ENCODE measurements around the gene LRRK2. TPM values are rescaled to one million over a fixed set of nuclear protein-coding genes. Genes with fewer than 3 reads are reported as not detected.

LRRK2 gene
- total RNA-seq, 1 experiment from 2014 or later: 0.73 TPM

DNA sequence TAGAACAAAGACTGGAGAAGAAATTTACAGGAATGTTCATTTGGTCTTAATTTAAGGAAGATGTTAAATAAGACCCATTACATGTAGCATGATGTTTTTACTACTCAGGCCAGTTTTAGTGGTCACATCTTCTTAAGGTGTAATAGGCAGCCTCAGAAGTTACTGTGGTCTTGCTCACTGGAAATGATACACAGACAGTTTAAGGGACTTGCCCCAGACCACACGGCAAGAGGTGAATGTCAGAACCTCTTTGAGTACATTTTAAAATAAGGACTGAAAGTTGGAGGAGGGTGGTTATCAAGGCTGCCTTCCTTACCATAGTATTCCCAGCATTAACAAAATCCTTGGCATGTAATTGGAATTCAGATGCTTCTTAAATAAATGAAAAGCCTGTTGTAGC lies 37.9 kb downstream of the LRRK2 start:
- Mint-ChIP-seq H3K36me3 (ENCODE audit: insufficient read depth, unreplicated experiment) (no peaks in the 10 kb centered on the region), H3K4me3 (ENCODE audit: low read depth, unreplicated experiment) (no peak overlapping the region), H3K9me3 (ENCODE audit: low read depth, unreplicated experiment) (no peaks in the 10 kb centered on the region), H3K4me1 (ENCODE audit: low read depth, unreplicated experiment) (no peaks in the 10 kb centered on the region), H3K27me3 (ENCODE audit: unreplicated experiment) (no peaks in the 10 kb centered on the region), H3K27ac (ENCODE audit: unreplicated experiment) (no peak overlapping the region)
- TF ChIP-seq, protein P1, sequence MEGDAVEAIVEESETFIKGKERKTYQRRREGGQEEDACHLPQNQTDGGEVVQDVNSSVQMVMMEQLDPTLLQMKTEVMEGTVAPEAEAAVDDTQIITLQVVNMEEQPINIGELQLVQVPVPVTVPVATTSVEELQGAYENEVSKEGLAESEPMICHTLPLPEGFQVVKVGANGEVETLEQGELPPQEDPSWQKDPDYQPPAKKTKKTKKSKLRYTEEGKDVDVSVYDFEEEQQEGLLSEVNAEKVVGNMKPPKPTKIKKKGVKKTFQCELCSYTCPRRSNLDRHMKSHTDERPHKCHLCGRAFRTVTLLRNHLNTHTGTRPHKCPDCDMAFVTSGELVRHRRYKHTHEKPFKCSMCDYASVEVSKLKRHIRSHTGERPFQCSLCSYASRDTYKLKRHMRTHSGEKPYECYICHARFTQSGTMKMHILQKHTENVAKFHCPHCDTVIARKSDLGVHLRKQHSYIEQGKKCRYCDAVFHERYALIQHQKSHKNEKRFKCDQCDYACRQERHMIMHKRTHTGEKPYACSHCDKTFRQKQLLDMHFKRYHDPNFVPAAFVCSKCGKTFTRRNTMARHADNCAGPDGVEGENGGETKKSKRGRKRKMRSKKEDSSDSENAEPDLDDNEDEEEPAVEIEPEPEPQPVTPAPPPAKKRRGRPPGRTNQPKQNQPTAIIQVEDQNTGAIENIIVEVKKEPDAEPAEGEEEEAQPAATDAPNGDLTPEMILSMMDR (IDR thresholded peaks at IDR 0.05; ENCODE audit: unreplicated experiment): no peak
- CTCF ChIA-PET: no interaction called here
- DNase-seq: no peak
- BruUV-seq (replicated peaks): no TSS peak
- intact Hi-C loops (cut with micrococcal nuclease; ENCODE audit: unreplicated experiment): no loop called here

DNA sequence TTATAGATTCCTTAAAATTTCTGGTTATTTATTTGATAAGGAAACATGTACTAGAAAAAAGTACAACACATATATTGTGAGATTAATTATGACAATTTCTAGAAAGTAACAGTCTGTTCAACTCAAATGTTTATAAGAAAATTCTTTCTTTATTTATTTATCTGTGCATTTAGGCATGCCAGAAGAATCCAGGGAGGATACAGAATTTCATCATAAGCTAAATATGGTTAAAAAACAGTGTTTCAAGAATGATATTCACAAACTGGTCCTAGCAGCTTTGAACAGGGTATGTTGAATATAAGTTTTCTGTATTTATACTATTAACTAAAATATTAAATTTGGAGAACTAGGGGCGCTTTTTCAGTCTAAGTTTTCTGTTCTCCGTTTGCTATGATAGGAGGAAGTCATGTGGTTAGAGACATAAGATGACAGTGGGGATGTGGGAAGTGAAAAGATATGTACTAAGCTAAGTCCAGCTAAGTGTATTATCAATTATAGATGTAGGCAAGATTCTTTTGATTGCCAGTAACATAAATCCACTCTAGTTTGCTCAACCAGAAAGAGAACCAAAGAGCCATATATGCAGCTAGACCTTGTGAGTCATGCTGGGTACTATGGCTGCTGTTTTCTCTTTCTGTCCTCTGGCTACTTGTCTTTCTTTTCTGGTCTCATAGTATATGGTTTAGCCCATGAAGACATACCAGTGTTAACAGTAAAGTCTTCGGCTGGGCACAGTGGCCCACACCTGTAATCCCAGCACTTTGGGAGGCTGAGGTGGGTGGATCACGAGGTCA lies 39.0 kb downstream of the LRRK2 start:
- BruUV-seq (replicated peaks): no TSS peak
- H3K9me3 Mint-ChIP-seq (ENCODE audit: low read depth, unreplicated experiment): no peaks in the 10 kb centered on the region
- TF ChIP-seq, protein P1 (IDR thresholded peaks at IDR 0.05; ENCODE audit: unreplicated experiment): no peak
- no peak overlapping the region for H3K27ac Mint-ChIP-seq (ENCODE audit: unreplicated experiment)
- no peak for DNase-seq
- H3K4me3 Mint-ChIP-seq (ENCODE audit: low read depth, unreplicated experiment): no peak overlapping the region
- H3K4me1 Mint-ChIP-seq (ENCODE audit: low read depth, unreplicated experiment): no peaks in the 10 kb centered on the region
- intact Hi-C loops (cut with micrococcal nuclease; ENCODE audit: unreplicated experiment): no loop called here
- no peaks in the 10 kb centered on the region for H3K27me3 Mint-ChIP-seq (ENCODE audit: unreplicated experiment)
- CTCF ChIA-PET: no interaction called here
- H3K36me3 Mint-ChIP-seq (ENCODE audit: insufficient read depth, unreplicated experiment): no peaks in the 10 kb centered on the region

DNA sequence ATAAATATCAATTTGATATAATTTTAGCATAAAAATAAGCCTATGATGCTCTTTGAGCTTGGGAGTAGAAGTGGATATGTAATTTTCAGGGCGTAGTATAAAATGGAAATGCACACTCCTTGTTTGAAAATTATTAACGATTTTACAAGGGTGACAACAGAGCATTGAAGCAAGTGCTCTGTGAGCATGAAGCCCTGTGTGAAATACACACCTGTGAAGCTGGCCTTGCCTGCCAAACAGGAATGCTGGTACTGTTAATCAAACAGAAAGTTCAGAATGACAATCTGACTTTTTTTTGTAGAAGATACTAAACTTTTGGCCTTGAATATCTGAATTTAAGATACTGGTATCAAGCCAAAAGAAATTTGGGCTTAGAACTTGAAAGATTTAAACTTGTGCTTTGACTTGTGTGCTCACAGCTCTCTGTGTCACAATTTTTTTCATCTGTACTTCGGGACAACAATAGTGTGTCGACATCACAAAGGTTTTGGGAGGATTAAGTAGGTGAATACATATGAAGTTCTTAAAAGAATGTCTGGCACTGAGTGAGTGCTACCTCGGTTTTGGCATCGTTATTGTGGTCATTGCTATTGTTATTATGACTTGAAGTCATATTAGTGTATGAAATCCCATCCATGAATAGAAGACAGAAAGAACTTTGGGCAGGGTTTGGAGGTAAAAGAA lies 47.3 kb downstream of the LRRK2 start:
- H3K4me1 Mint-ChIP-seq (ENCODE audit: low read depth, unreplicated experiment): no peaks in the 10 kb centered on the region
- intact Hi-C loops (cut with micrococcal nuclease; ENCODE audit: unreplicated experiment): no loop called here
- DNase-seq: no peak
- CTCF ChIA-PET: no interaction called here
- TF ChIP-seq, protein P1 (IDR thresholded peaks at IDR 0.05; ENCODE audit: unreplicated experiment): no peak
- no peak overlapping the region for H3K4me3 Mint-ChIP-seq (ENCODE audit: low read depth, unreplicated experiment)
- H3K27ac Mint-ChIP-seq (ENCODE audit: unreplicated experiment): no peak overlapping the region
- no peaks in the 10 kb centered on the region for H3K27me3 Mint-ChIP-seq (ENCODE audit: unreplicated experiment)
- H3K9me3 Mint-ChIP-seq (ENCODE audit: low read depth, unreplicated experiment): no peaks in the 10 kb centered on the region
- no TSS peak for BruUV-seq (replicated peaks)
- no peaks in the 10 kb centered on the region for H3K36me3 Mint-ChIP-seq (ENCODE audit: insufficient read depth, unreplicated experiment)

DNA sequence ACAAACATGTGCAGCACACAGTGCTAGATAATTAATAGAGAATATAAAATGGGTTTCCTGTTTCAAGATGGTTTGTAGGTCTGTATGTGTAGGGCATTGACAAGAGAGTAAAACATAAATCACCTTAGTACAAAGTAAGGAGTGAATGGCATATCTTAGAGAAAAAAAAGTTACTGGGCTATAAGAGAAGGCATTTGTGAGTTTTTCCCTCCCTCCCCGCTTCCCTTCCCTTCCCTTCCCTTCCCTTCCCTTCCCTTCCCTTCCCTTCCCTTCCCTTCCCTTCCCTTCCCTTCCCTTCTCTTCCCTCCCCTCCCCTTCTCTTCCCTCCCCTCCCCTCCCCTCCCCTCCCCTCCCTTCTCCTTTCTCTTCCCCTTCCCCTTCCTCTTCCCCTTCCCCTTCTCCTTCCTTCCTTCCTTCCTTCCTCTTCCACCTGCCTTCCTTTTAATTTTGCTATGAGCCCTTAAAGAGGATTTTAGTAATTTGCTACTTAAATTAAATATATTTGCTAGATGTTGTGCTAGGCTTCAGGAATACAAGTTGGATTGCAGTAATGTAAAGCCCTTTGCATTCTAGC lies 57.1 kb downstream of the LRRK2 start:
- no peaks in the 10 kb centered on the region for H3K27me3 Mint-ChIP-seq (ENCODE audit: unreplicated experiment)
- CTCF ChIA-PET: no interaction called here
- no peaks in the 10 kb centered on the region for H3K36me3 Mint-ChIP-seq (ENCODE audit: insufficient read depth, unreplicated experiment)
- no peak overlapping the region for H3K27ac Mint-ChIP-seq (ENCODE audit: unreplicated experiment)
- H3K4me1 Mint-ChIP-seq (ENCODE audit: low read depth, unreplicated experiment): no peaks in the 10 kb centered on the region
- H3K9me3 Mint-ChIP-seq (ENCODE audit: low read depth, unreplicated experiment): no peaks in the 10 kb centered on the region
- intact Hi-C loops (cut with micrococcal nuclease; ENCODE audit: unreplicated experiment): no loop called here
- TF ChIP-seq, protein P1 (IDR thresholded peaks at IDR 0.05; ENCODE audit: unreplicated experiment): no peak
- H3K4me3 Mint-ChIP-seq (ENCODE audit: low read depth, unreplicated experiment): no peak overlapping the region
- no TSS peak for BruUV-seq (replicated peaks)
- DNase-seq: no peak

Measured in Calu3 (cell line).